ENCODE data around the gene PUSL1. TPM values are rescaled to one million over a fixed set of nuclear protein-coding genes. Genes with fewer than 3 reads are reported as not detected.

Gene PUSL1
- total RNA-seq, 1 experiment from 2014 or later, result 15.7 TPM

DNA sequence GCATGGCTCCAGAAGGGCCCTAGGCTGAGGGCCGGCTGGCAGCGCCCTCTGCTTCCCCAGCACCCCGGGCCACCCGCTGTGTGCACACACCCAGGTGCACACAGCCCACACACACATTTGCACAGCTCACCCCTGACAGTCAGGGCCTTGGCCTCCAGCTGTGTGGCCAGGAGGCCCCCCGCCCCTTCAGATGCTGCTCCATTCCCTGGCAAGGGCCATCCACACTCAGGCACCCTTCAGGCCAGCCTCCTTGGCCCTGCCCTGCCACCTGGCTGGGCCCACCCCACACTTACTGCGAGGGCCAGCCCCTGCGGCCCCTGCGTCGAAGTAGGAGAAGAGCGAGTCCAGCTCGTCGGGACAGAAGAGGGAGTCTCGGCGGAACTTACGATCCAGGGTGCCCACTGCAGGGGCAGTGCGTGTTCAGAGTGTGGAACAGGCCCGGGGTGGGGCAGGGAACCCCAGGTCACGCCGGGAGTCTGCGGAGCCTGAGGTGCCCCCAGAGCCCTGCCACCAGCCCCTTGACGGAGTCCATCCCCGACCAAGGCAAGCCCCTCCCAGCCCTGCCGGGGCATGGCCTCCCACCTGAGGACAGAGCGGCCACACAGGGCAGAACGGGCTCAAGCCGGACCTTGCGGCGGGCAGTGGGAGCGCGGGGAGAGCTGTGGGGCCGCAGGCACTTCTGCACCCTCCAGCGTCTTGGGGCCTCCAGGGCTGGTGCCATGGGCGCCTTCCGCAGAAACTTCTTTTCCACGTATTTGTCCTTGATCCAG, 13.1 kb upstream of the PUSL1 start:
- DNase-seq (ENCODE audit: low read depth), result no peak

DNA sequence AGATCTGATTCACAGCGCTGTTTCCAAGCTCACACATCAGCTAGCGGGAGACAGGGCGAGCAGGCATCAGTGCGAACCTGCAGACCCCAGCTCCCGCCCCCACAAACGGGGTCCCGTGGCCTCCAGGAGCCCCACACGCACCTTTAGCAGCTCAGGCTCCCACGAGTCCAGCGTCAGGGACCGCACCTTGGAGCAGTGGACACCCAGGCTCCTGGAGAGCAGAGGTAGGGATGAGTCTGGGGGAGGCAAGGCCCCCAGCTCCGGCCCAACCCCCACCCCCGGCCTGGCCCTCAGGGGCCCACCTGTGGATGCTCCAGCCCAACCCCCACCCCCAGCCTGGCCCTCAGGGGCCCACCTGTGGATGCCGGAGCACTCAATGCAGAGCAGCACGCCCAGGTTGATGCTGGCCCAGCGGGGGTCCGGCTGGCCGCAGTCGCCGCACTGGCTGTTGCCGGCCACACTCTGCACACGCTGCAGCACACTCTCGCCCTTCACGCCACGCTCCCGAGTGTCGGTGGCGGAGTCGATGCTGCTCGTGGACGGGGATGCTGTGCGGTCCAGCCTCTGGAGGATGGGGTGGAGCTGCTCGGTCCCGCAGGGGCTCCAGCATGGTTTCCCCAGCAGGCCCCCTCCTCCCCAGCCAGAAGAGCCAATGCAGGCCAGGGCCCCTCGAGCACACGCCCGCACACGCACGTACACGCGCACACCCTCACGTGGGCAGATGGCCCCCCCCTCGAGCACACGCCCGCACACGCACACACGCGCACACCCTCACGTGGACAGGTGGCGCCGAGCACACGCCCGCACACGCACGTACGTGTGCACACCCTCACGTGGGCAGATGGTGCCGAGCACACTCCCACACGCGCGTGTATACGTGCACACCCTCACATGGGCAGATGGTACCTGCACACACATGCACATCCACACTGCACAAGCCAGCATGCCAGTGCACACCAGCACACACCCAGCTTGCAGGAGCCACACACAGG, 12.0 kb upstream of the PUSL1 start:
- DNase-seq (ENCODE audit: low read depth), result no peak

DNA sequence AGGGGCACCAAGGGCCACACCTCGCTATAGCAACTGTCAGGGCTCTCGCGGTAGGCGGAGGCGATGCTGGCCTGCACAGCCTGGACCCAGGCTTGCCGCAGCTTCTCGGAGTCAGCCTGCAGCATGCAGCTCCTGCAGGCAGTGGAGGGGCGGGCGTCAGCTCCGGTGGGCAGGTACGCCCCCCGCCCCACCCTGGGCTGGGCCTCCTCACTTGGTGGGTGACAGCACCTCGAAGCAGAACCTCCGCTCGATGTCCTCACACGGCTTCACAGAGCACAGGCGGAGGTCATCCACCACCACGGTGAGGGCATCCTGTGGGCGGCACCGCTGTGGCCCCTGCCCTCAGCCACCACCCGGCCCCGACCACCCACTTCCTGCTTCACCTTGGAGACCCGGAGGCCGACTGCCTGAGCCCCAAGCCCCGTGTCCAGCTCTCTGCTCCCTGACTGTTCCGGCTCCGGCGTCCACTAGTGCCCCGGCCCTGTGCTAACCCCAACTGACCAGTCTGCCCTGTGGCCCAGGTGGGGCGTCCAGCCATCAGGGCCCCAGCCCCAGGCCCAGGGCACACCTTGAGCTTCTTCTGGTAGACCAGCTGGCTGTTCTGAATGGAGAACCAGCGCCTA, 10.5 kb upstream of the PUSL1 start:
- no peak for DNase-seq (ENCODE audit: low read depth)

DNA sequence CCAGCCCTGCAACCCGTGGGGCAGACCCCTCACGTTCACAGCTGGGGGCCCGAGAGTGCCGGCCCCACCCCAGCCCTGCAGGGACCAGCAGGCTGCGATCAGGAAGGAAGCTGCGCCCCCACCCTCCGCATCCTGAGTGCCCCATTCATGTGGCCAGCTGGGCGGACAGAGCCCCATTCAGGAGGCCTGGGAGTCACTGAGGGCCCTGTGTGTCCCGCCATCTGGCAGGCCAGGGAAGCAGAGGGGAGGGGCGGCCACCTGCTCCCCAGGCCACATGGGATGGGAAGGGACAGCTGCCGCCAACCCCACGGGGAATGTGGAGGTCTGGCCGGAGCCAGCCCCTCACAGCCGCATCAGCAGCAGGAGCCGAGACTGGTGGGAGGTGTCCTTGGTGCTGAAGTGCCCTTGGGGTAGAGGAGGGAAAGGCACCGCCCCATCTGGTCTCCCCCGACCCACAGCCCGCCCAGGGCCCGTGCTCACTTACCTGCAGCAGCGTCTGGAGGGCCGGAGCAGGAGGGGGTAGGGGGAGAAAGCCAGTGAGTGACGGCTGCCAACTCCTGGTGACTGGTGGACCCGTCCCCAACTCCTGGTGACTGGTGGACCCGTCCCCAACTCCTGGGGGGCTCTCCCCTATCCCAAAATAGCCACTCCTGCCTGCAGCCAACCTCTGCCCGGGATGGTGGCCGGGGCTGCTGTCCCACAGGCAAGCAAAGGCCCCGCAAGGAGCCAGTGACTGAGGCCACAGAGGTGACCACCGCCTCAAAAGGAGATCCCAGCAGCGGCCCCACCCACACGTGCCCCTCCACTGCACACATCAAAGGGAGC, 9.3 kb upstream of the PUSL1 start:
- peak; percentile 40 for DNase-seq (ENCODE audit: low read depth)

DNA sequence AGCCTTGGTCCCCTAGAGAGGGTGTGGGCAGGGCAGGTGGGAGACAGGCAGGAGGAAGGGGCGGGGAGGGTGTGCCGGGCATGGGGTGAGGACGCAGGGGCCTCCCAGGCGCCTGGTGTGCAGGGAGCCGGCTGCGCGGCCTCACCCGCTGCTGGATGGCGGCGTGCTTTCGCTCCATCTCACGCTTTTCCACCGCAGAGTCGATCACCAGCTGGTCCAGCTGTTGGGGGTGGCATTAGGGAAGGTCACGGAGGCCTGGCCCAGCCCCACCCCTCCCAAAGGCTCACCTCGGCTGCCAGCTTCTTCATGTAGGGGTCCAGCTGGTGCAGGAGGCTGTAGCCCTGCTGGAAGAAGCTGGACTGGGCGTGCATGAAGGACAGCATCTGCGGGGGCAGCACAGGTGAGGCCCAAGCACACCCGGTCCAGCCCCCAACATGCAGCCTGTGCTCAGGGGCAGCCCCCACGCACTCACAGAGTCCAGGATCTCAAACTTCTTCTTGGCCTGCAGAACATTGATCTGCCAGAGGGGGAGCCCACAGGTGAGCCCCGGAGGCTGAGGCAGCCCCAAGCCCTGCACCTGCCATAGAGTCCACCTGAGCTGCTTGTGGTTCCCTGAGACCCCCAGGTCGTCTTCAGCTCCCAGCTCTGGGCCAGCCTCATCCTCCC, 8.6 kb upstream of the PUSL1 start:
- no peak for DNase-seq (ENCODE audit: low read depth)

DNA sequence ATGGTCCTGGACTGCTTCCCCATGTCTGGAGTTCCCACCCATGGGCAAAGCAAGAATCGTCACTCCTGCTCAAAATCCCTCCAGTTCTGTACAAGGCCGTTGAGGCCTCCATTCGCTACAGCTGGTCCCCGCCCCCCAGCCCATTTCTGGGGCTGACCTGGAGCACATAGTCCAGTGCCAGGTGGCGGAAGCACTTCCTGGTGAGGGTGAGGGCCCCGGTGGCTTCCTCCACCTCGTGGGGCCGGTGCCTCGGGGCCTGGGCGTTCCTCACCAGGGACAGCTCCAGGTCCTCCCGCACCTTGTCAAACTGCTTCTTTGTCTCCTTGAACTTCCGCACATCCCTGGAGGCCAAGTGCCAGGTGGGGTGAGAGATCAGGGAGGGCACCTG, 8.1 kb upstream of the PUSL1 start:
- no peak for DNase-seq (ENCODE audit: low read depth)

DNA sequence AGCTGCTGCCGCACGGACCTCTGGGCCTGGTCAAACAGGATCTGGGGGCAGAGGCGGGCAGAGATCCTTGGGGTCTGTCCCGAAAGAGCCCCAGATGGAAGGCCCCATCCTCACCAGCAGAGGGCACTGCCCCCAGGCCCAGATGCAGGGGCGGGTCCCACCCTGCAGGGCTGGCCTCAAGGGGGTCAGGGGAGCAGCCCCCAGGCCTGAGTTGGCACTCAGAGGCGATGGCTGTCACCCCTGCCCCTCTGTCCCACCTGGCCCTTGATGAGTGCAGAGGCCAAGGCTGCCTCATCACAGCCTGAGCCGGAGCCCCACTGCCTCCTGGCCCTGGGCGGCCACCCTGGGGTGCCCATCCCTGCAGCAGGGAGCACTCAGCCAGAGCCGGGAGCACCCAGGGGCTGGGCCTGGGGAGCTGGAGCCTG, 6.4 kb upstream of the PUSL1 start:
- no peak for DNase-seq (ENCODE audit: low read depth)

DNA sequence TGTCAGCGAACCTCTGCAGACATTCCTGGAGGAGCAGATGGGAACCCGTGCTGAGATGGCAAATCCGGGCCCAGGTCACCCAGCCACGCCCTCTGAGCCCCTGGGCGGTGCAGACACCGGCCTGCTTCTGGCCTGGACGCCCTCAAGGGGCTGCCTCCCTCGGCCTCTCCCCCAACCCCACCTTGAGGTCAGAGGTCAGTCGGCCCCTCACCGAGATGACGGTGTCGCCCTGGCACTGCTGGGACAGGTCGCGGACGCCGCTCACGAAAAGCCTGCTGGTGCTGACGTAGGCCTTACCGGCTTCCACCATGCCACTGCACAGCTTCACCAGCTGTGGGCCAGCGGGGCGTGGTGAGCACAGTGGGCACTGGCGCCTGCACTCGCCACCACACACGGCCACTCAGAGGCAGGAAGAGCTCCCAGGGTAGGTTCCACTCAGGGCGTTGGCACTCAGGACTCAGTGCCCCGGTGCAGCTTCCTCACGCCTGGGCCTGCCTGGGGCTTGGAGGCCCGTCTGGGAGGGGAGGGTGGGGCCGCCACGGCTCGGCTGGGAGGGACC, 5.4 kb upstream of the PUSL1 start:
- no peak for DNase-seq (ENCODE audit: low read depth)

DNA sequence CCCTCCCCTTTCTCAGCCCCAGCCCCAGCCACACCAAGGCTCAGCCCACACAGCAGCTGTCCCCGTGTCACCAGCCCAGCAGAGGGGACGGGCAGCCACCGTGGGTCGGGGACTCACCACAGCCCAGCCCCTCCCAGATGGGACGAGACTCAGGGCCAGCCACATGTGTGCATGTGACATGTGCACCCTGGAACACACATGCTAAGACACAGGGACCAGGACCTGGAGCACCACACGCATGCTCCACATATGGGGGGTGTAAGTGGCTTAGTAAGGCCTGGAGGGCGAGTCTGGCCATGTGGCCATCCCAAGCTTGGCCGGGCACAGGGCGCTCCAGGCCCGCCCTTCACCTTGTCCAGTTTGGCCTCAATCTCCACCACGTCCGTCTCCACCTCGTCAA, 4.7 kb upstream of the PUSL1 start:
- DNase-seq (ENCODE audit: low read depth), result no peak

DNA sequence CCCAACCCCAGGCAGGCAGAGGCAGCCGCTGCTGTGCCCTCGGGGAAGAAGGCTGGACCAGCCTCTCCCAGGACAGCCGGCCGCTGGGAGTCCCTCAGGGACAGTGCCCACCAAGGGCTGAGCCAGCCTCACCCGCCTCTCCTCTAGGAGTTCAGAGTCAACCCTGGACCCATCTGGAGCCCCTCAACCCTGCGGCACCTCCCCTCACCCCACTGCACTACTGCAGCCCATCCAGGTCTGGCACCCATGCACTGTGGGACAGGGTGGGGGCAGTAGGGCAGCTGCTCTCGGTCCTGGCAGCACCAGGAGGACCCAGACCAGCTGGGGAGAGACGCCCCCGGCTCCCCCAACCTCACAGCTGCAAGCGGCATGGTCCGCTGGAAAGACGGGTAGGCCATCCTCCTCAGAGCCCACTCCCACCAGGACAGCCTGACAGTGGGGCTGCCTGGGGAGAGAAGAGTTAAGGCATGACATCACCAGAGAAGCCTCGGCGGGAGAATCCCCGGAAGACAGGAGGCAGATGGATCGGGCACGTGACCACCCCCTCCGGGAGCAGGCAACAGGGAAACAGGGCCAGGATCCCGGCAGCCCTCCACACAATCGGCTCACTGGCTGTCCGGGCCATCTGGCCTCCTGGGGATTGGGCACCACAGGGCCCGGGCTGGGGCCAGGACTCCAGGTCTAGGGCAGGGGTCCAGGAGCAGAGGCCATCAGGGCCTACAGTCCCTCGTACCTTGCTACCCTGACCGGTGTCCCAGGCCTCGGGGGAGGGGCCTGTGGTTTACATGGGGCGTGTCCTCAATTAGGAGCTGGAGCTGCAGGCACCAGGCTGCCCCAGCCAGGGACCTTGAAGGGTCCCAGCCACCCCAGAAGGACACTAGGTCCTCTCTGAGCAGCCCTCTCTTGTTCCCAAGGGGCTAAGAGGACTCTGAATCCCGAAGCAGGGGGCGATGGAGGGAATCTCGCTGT, 3.8 kb upstream of the PUSL1 start:
- peak; percentile 83 for DNase-seq (ENCODE audit: low read depth)

DNA sequence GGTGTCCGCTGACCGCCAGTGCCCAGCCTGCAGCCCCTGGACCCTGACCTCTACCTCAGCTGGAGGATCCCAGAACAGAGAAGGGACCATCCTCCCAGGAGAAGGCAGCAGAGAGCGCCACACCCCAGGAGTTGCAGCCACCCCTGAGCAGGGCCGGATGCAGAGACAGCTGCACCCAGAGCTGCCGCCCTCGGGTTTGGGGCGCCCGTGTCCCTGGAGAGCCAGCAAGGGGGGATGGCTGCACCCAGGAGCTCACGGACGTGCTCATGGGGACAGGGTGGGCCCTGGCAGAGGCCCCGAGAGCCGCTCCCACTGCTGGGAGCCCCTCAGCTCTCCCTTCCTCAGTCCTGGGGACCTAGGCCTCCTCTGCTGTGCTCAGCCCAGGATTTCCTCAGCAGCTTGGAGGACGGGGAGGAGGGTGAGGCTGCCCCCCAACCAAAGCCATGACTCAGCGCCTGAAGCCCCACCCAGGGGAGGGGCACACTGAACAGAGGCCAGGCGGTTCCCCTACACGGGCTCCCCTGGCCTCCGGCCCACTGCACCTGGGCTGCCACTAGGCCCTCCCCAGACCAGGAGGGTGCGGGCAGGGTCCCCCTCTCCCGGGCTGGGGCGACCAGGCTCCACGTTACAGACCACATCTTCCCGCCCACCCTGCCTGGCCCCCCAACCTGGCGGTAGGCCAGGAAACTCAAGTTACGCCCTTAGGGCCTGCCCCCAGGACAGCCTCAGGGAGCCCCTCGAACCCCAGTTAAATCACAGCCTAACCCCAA, 2.9 kb upstream of the PUSL1 start:
- peak; percentile 85 for DNase-seq (ENCODE audit: low read depth)

DNA sequence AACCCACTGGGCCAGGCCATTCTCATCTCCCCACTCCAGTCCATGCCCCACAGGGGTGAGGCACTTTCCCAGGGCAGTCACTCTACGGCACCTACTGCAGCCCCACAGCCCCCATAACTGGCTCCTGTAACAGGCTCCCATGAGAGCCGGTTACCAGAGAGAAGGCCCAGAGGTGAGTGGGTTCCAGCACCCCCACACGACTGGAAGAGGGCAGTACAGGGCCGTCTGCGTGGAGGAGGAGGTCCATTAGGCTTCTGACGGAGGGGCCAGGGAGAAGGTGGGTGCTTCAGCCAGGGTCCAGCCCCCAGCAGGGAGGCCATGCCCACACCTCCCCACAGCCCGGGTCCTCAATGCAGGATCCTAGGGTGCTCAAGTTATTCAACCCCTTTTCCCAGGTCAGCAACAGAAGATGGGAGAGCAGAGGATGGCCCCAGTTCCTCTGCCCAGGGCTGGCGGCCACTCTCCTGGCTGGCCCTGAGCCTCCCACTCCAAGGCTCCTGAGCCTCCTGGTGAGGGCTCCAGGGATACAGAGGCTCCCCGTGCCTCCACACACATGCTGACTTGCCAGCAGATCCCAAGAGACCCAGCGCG, 2.2 kb upstream of the PUSL1 start:
- DNase-seq (ENCODE audit: low read depth), result no peak

DNA sequence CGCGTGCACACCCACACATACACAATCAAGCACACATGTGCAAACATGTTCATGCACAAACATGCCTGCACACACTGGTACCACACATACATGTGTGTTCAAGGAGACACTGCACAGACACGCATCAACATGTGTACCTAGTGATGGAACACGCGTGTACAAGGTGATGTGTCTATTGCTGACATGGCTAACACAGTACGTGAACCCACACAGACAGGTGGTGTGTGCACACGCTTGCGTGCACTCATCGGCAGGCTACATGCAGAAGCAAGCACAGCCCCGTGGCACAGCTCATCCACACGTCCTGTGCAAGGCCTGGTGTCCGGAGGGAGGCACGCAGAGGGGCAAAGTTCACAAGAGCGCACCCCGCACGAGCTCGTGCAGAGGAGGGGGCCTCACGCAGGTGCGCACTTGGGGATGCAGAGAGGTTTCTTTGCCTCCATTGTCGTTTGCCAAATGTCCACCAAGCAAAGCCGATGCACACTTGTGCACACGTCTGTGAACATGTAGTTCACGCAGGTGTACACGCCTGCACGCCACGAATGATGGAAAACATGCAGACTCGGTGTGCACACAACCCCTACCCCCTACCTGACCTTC, 1.6 kb upstream of the PUSL1 start:
- no peak for DNase-seq (ENCODE audit: low read depth)

DNA sequence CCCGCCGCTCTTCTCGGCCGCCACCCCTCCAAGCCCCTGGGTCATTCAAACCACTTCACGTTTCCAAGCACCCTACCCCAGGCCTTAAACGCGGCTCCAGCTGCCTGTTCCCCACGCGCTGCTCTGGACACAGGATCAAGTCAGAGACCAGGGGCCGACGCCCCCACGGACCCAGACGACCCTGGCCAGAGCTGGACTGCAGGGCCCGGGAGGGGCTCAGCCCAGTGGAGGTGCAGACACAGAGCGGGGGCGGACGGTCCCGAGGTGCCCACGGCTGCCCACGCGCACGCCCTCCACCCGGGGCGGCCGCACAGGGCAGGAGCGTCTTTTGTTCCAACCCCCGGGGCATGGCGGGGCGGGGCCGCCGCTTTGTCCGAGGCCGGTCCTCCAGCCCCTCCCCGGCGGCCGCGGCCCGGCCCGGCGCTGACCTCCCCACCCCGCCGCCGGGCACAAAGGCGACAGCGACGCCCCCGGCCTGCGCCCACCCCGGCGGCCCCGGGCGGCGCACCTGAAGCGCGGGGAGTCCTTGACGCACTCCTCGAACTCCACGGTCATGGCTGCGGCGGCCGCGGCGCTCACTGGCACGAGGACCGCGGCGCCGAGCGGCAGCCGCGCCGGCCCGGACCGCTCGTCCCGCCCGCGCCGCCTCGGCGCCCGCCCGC, 1.0 kb upstream of the PUSL1 start:
- peak; percentile 61 for DNase-seq (ENCODE audit: low read depth)

DNA sequence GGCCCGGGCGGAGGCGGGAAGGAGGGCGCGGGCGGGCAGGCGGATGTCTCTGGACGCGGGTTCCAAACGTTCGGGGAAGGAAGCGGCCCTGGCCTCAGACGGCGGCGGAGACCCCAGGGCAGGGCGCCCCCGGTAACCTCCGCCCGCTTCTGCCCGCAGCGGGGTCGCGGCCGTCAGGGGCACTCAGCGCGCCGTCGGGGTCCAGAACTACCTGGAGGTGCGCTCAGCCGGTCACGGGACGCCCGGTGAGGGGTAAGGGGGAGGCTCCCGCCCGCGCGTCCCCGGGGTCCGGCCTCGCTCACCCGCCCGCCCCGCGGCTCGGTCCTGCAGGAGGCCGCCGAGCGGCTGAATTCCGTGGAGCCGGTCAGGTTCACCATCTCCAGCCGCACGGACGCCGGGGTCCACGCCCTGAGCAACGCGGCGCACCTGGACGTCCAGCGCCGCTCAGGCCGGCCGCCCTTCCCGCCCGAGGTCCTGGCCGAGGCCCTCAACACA, 406 bp downstream of the PUSL1 start:
- no peak for DNase-seq (ENCODE audit: low read depth)

DNA sequence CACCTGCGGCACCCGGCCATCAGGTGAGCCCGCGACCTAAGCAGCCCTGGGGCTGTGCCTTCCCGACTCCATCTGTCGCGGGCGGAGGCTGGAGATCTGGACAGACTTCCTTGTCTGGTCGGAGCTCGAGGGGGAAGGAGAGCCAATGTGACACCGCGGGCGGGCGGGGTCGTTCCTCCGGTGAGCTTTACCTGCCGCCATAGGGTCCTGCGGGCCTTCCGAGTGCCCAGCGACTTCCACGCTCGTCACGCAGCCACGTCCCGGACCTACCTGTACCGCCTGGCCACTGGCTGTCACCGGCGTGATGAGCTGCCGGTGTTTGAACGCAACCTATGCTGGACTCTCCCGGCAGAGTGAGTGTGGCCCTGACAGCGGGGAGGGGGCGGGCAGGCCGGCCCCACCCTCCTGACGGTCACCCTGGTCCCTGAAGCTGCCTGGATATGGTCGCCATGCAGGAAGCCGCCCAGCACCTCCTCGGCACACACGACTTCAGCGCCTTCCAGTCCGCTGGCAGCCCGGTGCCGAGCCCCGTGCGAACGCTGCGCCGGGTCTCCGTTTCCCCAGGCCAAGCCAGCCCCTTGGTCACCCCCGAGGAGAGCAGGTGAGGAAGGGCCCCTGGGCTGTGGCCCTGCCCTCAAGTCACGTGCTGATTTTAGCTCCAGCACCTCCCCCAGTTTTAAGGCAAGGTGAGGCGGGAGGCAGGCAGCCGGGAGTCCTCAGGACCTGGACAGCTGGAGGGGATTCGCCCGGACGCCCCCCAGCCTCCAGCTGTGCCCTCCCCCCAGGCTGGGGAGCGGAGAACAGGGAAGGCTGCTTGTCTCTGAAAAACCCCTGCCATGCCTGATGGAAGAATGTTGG, 1.1 kb downstream of the PUSL1 start:
- no peak for DNase-seq (ENCODE audit: low read depth)

Measured in RPMI7951 (cell line).